NCI-H1436 (cell line): ENCODE results near the gene CABP7.
A peak's percentile ranks its signal among the peaks of the same experiment; 100 is the strongest.

Source experiments
- DNase-seq: peaks from one replicate; lab custom pipeline; 2025; lab: John Stamatoyannopoulos, UW

Gene CABP7

DNA sequence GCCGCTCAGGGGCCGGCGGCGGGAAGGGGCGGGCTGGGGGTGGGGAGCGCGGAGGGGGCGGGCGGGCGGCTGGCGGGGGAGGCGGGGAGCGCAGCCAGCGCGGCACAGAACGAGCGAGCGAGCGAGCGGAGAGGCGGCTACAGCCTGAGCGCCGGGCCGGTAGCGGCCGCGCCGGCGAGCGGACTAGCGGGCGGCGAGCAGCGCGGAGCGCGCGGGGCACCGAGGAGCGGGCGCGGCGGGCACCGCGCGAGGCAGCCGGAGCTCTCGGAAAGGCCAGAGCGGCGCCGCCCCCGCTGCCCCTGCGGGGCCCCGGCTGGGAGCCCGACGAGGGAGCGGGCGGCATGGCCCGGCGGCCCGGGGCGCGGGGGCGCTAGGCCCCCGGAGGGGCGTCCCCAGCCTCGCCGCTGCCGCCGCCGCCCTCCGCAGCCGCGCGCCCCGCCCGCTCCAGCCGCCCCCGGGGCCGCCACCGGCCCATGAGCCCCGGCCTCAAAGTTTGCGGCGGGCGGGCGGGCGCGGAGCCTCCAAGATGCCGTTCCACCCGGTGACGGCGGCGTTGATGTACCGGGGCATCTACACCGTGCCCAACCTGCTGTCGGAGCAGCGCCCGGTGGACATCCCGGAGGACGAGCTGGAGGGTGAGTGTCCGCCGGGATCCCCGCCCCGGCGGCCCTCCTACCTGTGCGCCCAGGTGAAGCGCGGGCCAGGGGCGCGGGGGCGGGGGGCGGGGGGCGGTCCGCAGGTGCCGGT, at the start of gene CABP7:
Gene CABP7 (plus strand): TSS at position 105 of the 747 bp plus-strand sequence. CDS start 422 bp downstream, at position 527.
- DNase-seq = no peak

- no peak for DNase-seq
These were observed 49.2 kb upstream of the CABP7 start for GRCh38 chr22:29670626-29671025.

DNA sequence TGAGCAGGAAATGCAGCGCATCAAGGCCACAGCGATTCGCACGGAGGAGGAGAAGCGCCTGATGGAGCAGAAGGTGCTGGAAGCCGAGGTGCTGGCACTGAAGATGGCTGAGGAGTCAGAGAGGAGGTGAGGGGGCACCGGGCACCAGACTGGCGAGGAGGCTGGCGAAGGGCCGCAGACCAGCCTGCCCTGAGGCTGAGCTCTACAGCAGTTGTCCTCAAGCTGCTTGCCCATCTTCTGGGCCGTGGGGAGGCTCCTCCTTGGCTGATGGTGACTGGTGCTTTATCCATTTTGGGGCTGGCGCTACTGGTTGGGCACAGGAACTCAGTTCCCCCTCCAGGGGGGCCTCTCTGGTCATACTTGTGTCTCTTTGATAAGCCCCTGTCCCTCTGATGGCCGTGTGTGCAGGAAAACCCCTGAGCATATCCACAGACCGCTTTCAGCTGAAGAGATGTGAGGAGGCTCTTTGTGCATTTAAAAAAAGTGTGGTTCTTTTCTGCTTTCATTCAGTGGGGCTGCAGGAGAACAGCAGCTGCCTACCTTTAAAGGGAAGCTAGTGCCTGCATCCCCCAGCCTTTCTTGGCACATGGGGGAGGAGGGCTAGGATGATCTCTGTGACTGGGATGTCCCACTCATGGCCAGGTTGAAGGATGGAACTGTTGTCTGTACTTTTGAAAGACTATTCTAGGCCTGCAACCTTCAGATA, 46.3 kb upstream of the CABP7 start:
- no peak for DNase-seq

DNA sequence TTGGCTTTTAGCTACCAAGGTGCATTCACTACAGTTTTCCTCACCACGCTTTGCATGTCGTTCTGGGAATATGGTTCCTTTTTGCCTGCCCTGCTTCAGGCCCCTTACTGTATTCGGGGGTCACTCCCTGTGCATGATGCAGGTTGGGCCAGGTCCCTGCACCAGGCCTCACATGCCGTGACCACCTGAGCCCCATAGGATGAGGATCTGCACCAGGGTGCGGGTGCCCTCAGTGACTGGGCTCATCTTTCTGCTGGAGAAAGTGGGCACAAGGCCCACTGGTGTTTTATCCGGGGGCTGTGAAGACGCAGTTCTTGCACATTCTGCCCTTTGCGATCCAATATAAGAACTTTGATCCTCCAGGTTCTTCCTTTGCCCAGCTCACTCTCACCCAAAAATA, 45.7 kb upstream of the CABP7 start:
- DNase-seq = no peak

- DNase-seq = no peak
These were observed 40.5 kb upstream of the CABP7 start for GRCh38 chr22:29679316-29679715.

DNA sequence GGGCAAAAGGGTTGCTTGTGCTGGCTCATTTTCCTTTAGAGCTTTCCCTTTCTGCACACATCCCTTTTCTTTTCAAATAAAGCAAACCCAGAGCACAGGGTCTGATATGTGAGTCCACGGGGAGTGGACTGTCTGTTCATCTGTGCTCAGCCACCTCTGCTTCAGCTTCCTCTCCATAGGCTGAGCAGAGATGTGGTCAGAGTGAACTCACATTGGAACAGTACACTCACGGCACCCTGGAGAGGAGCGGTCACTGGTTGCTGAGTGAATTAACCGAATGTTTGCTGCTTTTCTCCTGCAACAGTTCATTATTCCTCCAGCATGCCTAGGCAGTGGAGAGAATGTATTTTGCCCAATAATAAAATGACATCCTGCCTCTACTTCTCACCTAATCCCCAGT, 36.3 kb upstream of the CABP7 start:
- no peak for DNase-seq

DNA sequence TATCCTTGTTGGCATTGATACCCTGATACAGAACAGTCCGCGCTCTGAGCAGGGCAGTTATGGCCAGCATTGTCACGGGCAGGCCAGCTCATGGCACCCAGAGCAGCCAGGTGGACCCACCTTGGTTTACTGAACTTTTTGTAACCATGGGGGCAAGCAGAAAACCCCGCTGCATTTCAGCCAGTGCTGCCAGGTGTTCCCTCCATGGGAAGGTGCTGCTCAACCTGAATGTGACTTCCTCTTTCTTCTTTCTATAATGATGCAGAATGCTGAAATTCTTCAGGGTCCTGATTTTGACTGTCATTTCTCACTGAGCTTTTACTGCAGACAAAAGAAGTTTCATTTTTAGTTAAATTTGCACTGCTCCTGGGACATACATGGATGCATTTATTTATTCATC, 35.6 kb upstream of the CABP7 start:
- DNase-seq = no peak

DNA sequence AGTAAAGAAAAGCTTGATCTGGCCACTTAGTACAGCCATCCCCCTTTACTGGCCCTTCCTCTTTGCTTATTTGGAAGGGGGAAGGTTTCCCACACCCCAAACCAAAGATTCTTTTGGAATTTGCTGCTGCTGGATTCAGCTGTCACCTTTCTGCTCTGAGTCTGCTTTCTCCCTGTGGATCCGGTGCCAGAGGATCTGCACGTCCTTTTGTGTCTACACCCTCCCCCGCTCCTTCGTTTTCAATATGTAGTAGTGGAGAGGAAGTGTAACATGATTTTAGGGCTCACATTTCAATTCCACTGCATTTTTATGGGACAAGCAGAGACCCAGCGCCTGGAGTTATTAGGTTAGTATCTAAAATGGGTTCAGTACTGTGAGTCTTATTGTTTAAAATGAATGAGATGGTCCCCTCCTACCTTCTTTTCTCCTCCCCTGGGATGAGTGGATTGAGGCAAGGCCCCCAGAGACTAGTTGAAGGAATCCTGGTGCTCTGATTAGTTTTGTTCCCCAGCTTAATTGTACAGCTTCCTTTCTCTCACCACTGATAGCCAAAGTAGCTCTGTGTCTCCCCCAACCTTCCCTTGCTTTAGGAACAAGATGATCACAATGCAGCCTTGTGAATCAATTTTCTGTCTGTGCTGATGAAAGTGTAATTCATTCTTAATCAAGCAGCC, 30.5 kb upstream of the CABP7 start:
- DNase-seq = no peak

DNA sequence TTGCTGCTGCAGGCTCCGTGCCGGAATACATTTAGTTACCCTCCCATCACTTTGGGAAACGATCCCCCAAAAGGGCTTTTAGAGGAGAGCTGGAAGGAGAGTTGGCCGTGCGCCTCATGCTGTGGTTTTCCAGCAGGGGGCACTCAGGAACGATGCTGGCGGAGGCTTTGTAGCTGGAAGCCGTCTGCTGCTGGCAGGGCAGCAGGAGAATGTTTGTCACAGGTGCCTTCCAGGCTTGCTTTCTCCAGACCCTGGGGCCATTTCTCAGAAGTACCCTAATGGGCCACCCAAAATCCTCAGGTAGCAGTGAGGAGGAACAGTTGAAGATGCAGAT, 30.0 kb upstream of the CABP7 start:
- peak; percentile 67 for DNase-seq

DNA sequence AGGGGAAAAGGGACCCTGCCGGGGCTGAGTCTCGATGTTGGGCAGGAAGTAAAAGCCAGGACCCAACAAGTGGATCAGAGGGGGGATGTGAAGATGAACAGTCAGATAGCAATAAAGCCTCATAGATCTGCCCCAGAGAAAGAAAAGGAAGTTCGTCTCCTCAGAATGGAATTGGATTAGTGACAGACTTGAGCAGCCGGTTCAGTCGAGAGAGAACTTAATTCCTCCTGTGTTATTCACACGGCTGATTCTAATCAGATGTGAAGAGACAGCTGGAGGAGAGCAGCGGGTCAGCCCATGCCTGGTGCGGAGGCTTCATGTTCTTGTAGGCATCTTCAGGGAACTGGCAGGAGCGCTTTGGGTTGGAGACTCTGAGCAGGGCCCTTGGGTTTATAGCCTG, 29.3 kb upstream of the CABP7 start:
- DNase-seq = no peak

DNA sequence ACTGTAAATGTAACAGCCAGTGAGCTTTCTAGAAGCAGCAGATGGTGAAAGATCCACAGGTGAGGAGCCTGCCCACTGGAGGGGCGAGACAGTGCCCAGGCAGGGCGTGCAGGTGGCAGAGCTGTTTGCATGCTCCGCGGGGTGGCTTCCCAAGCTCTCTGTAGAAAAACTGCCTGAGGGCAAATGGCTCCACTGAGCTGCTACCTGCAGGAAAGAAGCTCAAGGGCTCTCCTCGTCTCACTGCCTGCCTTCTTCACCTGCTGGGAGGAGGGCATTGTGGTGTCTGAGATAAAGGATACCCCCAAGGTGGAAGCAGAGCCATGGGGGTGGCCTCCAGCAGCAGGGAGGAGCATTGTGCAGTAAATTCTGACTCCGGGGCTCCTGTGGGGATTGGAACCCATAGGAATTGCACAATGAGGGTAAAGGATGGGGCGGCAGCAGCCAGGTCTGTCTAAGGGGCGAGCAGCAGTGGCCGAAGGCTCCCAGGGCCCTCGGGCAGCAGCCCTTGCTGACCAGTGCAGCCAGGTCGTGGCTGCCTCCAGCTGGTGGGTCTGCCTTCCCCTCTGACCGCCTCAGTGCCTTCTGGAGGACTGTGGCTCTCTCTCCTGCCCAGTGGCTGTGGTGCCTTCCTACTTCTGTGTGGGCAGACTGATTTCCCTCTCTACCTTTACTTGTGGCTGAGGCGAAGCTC, 28.0 kb upstream of the CABP7 start:
- DNase-seq = peak; percentile 25

DNA sequence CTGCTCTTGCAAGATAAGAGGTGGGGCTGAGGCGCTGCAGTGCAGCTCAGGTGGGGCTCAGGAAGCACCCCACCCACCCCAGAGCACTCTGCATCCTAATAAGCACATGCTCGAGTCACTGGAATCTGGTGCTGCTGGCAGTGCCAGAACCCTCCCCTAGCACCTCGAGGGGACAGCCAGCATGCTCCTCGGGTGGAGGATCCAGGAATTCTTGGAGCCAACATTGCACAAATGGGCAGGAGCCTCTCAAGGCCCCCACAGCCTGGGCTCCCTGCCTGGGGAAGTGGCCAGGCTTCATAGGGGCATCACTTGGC, 27.5 kb upstream of the CABP7 start:
- DNase-seq = no peak

- no peak for DNase-seq
These were observed 26.6 kb upstream of the CABP7 start for GRCh38 chr22:29693161-29693560.

DNA sequence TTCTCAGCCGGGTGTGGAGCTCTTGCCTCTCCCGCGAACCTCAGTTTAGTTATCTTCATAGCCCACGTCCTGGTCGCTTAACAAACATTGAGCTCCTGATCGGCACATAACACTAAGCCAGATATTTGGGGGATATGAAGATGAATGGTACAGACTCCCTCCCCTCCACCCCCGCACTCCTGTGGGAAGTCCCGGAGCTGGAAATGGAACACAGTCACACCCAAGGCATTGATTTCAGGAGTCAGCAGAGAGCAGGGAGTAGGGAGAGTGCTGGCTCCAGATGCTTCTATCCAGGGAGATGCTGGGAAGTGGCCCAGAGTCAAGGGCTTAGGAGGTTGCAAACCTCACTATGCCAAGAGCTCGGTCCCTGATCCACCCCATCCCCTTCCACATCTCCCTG, 26.1 kb upstream of the CABP7 start:
- DNase-seq = no peak

GRCh38 chr22:29695129-29695926, 24.5 kb upstream of the CABP7 start:
- no peak for DNase-seq

DNA sequence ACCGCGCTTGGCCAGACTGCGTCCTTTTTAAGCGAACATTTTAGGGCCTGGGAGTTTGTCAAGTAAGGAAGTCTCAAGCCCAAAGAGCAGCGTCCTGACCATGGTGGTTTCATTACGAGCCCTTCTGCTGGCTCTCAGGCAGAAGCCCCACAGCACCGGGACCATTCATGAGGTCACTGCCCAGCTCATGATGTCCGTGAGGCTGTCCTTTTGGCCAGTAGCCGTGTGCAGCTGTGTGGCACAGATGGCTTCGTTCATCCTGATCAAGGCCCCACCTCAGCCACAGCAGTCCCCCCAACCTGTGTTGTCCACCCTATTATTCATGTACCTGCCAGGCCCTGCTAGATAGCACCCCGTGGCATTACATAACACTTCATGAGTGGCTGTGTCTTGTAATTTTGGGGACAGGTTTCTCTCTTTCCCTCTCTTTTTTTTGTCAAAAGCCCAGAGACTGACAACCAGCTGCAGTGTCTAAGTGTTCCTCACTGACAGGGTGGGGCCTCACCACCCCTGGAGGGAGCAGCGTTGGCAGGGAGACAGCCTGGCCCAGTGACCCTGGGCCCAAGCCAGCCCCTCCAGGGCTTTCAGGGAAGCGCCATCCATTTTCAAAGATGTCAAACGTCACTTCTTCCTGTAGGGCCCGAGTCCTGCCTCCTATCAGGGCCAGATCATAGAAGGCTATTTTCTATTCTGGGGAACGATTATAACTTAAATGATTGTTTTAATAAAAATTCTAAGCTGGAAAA, 21.8 kb upstream of the CABP7 start:
- DNase-seq = no peak

- no peak for DNase-seq
These were observed 19.4 kb upstream of the CABP7 start for GRCh38 chr22:29700206-29700899.

DNA sequence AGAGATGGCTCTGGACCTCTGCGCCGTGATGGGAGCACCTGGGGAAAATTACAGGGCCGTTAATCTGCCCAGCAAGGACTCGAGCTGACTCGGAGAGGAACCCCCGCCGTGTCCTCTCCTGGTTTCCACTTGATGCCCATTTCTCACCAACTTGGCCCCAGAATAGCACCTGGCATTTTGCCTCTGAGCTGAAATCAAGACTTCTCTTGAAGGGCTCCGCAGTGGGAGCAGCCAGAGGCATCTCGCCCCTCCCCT, 19.0 kb upstream of the CABP7 start:
- DNase-seq = no peak

DNA sequence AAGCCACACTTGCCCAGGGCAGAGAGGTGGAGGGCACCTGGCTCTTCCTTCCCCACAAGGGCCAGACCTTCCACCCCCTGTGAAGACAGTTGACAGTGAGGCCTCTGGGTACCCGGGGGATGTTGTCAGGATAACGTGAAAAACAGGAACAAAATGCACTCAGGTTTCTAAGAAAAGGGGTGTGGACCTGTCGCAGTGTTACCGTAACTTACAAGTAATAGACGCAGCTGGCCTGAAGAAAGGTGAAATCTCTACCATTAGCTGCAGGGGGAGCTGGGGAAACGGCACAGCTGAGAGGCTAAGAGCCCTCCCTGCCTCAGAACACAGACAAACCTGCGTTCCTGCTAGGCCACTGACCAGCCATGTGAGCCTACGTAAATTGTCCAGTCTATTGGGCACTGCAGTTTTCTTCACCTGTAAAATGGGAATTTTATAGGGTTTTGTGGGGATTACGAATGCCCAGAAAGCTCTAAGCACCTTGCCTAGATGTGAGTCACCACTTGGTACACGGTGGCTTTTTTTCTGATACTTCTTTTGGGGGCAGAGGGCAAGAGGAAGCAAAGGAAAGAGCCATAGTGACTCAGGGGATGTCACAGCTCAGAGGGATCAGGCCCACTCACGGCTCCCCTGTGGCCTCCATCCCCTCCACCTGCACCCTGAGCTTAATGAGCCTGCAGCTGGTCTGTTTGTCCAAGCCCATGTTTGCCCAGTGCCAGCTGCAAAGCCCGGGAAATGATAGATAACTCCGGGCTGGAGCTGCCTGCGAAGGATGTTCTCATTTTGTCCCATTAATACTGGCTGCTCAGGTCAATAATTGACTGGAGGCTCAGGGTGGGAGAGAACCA, 18.4 kb upstream of the CABP7 start:
- DNase-seq = peak; percentile 19
